Inferior parietal cortex (tissue), 1 donor: ENCODE results near the gene ZNG1F.
"Not testable (repeated sequence)": the region's sequence is repeated elsewhere in the genome, so short reads cannot be mapped to it uniquely, and the experiment has no call there.

Experiments
- DNase-seq: peaks from one replicate; pipeline ENCODE4 v3.0.0-alpha.2; 2016; ENCODE audit errors: extremely low spot score

Gene ZNG1F

GRCh38 chr9:41189217-41189616 lies at the start of gene ZNG1F:
TSS of gene ZNG1F (minus strand) at chr9:41189317. CDS start at chr9:41189258, 59 bp downstream.
- DNase-seq = not testable (repeated sequence)

- DNase-seq = not testable (repeated sequence)
Observed at GRCh38 chr9:41237110-41237749, 48.1 kb upstream of the ZNG1F start.

- DNase-seq = not testable (repeated sequence)
Observed at GRCh38 chr9:41236486-41237109, 47.5 kb upstream of the ZNG1F start.

- not testable (repeated sequence) for DNase-seq
Observed at GRCh38 chr9:41234811-41235805, 46.0 kb upstream of the ZNG1F start.

- not testable (repeated sequence) for DNase-seq
Observed at GRCh38 chr9:41234221-41234620, 45.1 kb upstream of the ZNG1F start.

GRCh38 chr9:41232326-41232725 lies 43.2 kb upstream of the ZNG1F start:
- not testable (repeated sequence) for DNase-seq

GRCh38 chr9:41230418-41230817 lies 41.3 kb upstream of the ZNG1F start:
- DNase-seq = not testable (repeated sequence)

- no peak for DNase-seq
Observed at GRCh38 chr9:41229408-41230401, 40.6 kb upstream of the ZNG1F start.

- not testable (repeated sequence) for DNase-seq
Observed at GRCh38 chr9:41219831-41220230, 30.7 kb upstream of the ZNG1F start.

- not testable (repeated sequence) for DNase-seq
Observed at GRCh38 chr9:41188439-41188838, 678 bp downstream of the ZNG1F start.

- not testable (repeated sequence) for DNase-seq
Observed at GRCh38 chr9:41174994-41175393, 14.1 kb downstream of the ZNG1F start.

GRCh38 chr9:41150116-41150515 lies 39.0 kb downstream of the ZNG1F start:
- DNase-seq = not testable (repeated sequence)

- DNase-seq = not testable (repeated sequence)
Observed at GRCh38 chr9:41141878-41142277, 47.2 kb downstream of the ZNG1F start.

GRCh38 chr9:41128581-41128980 lies 60.5 kb downstream of the ZNG1F start, which contains the start of gene FOXD4L6:
TSS of gene FOXD4L6 (minus strand) at chr9:41128681. CDS start at chr9:41128383, 298 bp downstream.
- not testable (repeated sequence) for DNase-seq

GRCh38 chr9:41126746-41127446 lies 62.2 kb downstream of the ZNG1F start:
- not testable (repeated sequence) for DNase-seq

GRCh38 chr9:41125936-41126335 lies 63.2 kb downstream of the ZNG1F start:
- not testable (repeated sequence) for DNase-seq

- not testable (repeated sequence) for DNase-seq
Observed at GRCh38 chr9:41125109-41125658, 63.9 kb downstream of the ZNG1F start.

GRCh38 chr9:41124250-41125108 lies 64.6 kb downstream of the ZNG1F start:
- not testable (repeated sequence) for DNase-seq

GRCh38 chr9:41123812-41124211 lies 65.3 kb downstream of the ZNG1F start:
- not testable (repeated sequence) for DNase-seq
